Endothelial cell of umbilical vein (primary cell): Measurements from ENCODE around the gene NBL1.

Experiments
- EZH2 ChIP-seq: IDR thresholded peaks from 2 replicates; pipeline ENCODE4 v1.6.1; 2012; ENCODE audit warnings: borderline replicate concordance, low read depth, mild to moderate bottlenecking, moderate library complexity, low read length, inconsistent platforms; ENCODE audit not compliant: severe bottlenecking
- FOS ChIP-seq: IDR thresholded peaks from 2 replicates; pipeline ENCODE4 v1.6.1; 2011; ENCODE audit warnings: mild to moderate bottlenecking, low read length, moderate library complexity, borderline replicate concordance; ENCODE audit not compliant: insufficient read depth
- JUN ChIP-seq: IDR thresholded peaks from 2 replicates; pipeline ENCODE4 v1.6.1; 2011; ENCODE audit warnings: borderline replicate concordance, low read depth; ENCODE audit not compliant: insufficient read length, insufficient read depth
- POLR2A ChIP-seq: IDR thresholded peaks from 2 replicates; pipeline ENCODE4 v1.6.1; 2012; ENCODE audit warnings: low read depth, mild to moderate bottlenecking, control low read depth, low read length
- POLR2AphosphoS5 ChIP-seq: IDR thresholded peaks from 2 replicates; pipeline ENCODE4 v1.6.1; 2012; ENCODE audit warnings: low read depth, mild to moderate bottlenecking, control low read depth, low read length, moderate library complexity; ENCODE audit not compliant: insufficient read depth
- TF ChIP-seq, protein P1 (sequence below), 2 donors: IDR thresholded peaks; 1 replicate in 1 of 2; 2 replicates in 1 of 2; pipeline ENCODE4 v1.5.1; 2011; ENCODE audit warnings: low read length in 2 of 2, mild to moderate bottlenecking in 2 of 2, moderate library complexity in 2 of 2, control low read depth in 1 of 2, inconsistent platforms in 1 of 2, low read depth in 1 of 2; ENCODE audit not compliant: insufficient read depth in 1 of 2; ENCODE audit errors: extremely low read depth in 1 of 2

DNA sequence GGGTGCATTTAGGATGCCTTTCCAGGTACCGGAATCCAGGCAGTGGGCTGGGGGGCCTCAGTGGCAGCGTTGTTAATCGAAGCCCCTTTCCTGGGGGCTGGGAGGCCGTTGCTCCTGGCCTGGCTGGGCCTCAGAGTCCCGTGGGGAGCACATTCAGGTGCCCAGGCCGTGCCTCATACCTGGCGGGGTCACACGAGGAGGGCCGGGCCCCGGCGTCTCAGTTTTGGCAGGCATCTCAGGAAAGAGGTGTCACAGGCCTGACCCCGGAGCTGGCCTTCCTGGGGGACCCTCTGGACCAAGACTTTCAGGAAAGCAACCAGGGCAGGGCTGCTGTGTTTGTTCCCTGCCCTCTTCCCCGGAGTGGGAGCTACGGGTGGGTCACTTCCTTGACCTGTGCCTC is 4.1 kb downstream of the NBL1 start:
- no peak for TF ChIP-seq FOS
- no peak for TF ChIP-seq JUN
- TF ChIP-seq POLR2AphosphoS5: no peak
- TF ChIP-seq, protein P1, sequence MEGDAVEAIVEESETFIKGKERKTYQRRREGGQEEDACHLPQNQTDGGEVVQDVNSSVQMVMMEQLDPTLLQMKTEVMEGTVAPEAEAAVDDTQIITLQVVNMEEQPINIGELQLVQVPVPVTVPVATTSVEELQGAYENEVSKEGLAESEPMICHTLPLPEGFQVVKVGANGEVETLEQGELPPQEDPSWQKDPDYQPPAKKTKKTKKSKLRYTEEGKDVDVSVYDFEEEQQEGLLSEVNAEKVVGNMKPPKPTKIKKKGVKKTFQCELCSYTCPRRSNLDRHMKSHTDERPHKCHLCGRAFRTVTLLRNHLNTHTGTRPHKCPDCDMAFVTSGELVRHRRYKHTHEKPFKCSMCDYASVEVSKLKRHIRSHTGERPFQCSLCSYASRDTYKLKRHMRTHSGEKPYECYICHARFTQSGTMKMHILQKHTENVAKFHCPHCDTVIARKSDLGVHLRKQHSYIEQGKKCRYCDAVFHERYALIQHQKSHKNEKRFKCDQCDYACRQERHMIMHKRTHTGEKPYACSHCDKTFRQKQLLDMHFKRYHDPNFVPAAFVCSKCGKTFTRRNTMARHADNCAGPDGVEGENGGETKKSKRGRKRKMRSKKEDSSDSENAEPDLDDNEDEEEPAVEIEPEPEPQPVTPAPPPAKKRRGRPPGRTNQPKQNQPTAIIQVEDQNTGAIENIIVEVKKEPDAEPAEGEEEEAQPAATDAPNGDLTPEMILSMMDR (IDR thresholded peaks at IDR 0.05; ENCODE audit: extremely low read depth in 1 of 2, insufficient read depth in 1 of 2, low read depth in 1 of 2, low read length in 2 of 2): no peak
- no peak for TF ChIP-seq POLR2A
- TF ChIP-seq EZH2: no peak
